Activated naive CD8-positive, alpha-beta T cell (primary cell): Measurements from ENCODE around the gene SERINC5.
A peak's percentile ranks its signal among the peaks of the same experiment; 100 is the strongest.
"Not testable (repeated sequence)": the region's sequence is repeated elsewhere in the genome, so short reads cannot be mapped to it uniquely, and the experiment has no call there.

Source experiments
- H3K27ac Mint-ChIP-seq: one replicate; pipeline ENCODE4 v1.8.0; 2021; ENCODE audit warnings: mixed read lengths
- H3K27me3 Mint-ChIP-seq: one replicate; pipeline ENCODE4 v1.8.0; 2021; ENCODE audit warnings: mixed read lengths
- H3K36me3 Mint-ChIP-seq: one replicate; pipeline ENCODE4 v1.8.0; 2021; ENCODE audit warnings: mixed read lengths
- H3K4me1 Mint-ChIP-seq: one replicate; pipeline ENCODE4 v1.8.0; 2021; ENCODE audit warnings: low read depth, mixed read lengths
- H3K4me3 Mint-ChIP-seq: one replicate; pipeline ENCODE4 v1.8.0; 2021; ENCODE audit warnings: mild to moderate bottlenecking, mixed read lengths
- H3K9me3 Mint-ChIP-seq: one replicate; pipeline ENCODE4 v1.8.0; 2021; ENCODE audit warnings: low read depth, mixed read lengths

Gene SERINC5

GRCh38 chr5:80255811-80256712 is at the start of gene SERINC5:
SERINC5 (minus strand) TSS chr5:80256048; CDS start chr5:80255922, 126 bp downstream.
- H3K9me3 Mint-ChIP-seq = no peaks in the 10 kb centered on the region
- no peaks in the 10 kb centered on the region for H3K36me3 Mint-ChIP-seq
- peaks cover 53% of the 10 kb centered on the region for H3K4me1 Mint-ChIP-seq
- no peaks in the 10 kb centered on the region for H3K27me3 Mint-ChIP-seq
- peak within 1 kb of the TSS; percentile 100 for H3K4me3 Mint-ChIP-seq
- peak within 1 kb of the TSS; percentile 99 for H3K27ac Mint-ChIP-seq

DNA sequence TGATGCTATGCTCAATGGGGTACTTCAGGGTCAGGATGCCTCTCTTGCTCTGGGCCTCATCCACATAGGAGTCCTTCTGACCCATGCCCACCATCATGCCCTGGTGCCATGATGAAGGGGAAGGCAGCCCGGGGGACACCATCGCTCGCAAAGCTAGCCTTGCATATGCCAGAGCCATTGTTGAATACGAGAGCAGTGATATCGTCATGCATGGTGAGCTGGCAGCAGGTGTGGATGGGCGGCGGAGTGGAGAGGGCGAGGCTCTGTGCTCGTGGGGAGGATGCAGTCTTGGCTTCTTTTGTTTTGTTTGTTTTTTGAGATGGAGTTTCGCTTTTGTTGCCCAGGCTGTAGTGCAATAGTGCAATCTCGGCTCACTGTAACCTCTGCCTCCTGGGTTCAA is 46.8 kb upstream of the SERINC5 start:
- Mint-ChIP-seq H3K36me3 (no peaks in the 10 kb centered on the region), H3K4me3 (no peak overlapping the region), H3K4me1 (no peaks in the 10 kb centered on the region), H3K27ac (no peak overlapping the region), H3K9me3 (no peaks in the 10 kb centered on the region), H3K27me3 (no peaks in the 10 kb centered on the region)

DNA sequence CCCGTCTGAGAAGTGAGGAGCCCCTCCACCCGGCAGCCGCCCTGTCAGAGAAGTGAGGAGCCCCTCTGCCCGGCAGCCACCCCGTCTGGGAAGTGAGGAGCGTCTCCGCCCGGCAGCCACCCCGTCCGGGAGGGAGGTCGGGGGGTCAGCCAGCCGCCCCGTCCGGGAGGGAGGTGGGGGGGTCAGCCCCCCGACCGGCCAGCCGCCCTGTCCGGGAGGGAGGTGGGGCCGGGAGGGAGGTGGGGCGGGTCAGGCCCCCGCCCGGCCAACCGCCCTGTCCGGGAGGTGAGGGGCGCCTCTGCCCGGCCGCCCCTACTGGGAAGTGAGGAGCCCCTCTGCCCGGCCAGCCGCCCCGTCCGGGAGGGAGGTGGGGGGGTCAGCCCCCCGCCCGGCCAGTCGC is 45.5 kb upstream of the SERINC5 start:
- not testable (repeated sequence) for H3K36me3 Mint-ChIP-seq, H3K27ac Mint-ChIP-seq, H3K4me3 Mint-ChIP-seq, H3K4me1 Mint-ChIP-seq, H3K27me3 Mint-ChIP-seq, H3K9me3 Mint-ChIP-seq

- not testable (repeated sequence) for H3K36me3 Mint-ChIP-seq, H3K27me3 Mint-ChIP-seq, H3K9me3 Mint-ChIP-seq, H3K4me1 Mint-ChIP-seq, H3K4me3 Mint-ChIP-seq, H3K27ac Mint-ChIP-seq
Observed at GRCh38 chr5:80300796-80301195, 44.9 kb upstream of the SERINC5 start.

GRCh38 chr5:80300125-80300524 is 44.3 kb upstream of the SERINC5 start:
- H3K27ac Mint-ChIP-seq = no peak overlapping the region
- no peaks in the 10 kb centered on the region for H3K9me3 Mint-ChIP-seq
- H3K4me3 Mint-ChIP-seq = no peak overlapping the region
- H3K27me3 Mint-ChIP-seq = no peaks in the 10 kb centered on the region
- H3K4me1 Mint-ChIP-seq = no peaks in the 10 kb centered on the region
- no peaks in the 10 kb centered on the region for H3K36me3 Mint-ChIP-seq

DNA sequence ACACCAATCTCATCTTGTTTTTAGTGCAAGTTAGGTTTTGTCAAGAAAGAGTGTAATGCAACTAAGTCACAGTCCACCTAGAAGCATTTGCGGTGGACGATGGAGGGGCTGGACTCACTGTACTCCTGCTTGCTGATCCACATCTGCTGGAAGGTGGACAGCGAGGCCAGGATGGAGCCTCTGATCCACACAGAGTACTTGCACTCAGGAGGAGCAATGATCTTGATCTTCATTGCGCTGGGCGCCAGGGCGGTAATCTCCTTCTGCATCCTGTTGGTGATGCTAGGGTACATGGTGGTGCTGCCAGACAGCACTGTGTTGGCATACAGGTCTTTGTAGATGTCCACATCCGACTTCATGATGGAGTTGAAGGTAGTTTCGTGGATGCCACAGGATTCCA is 43.8 kb upstream of the SERINC5 start:
- H3K36me3 Mint-ChIP-seq = no peaks in the 10 kb centered on the region
- no peaks in the 10 kb centered on the region for H3K4me1 Mint-ChIP-seq
- H3K4me3 Mint-ChIP-seq = no peak overlapping the region
- no peak overlapping the region for H3K27ac Mint-ChIP-seq
- no peaks in the 10 kb centered on the region for H3K9me3 Mint-ChIP-seq
- no peaks in the 10 kb centered on the region for H3K27me3 Mint-ChIP-seq

GRCh38 chr5:80296121-80296520 is 40.3 kb upstream of the SERINC5 start:
- Mint-ChIP-seq H3K9me3 (no peaks in the 10 kb centered on the region), H3K4me3 (no peak overlapping the region), H3K27me3 (no peaks in the 10 kb centered on the region), H3K4me1 (no peaks in the 10 kb centered on the region), H3K36me3 (no peaks in the 10 kb centered on the region), H3K27ac (no peak overlapping the region)

DNA sequence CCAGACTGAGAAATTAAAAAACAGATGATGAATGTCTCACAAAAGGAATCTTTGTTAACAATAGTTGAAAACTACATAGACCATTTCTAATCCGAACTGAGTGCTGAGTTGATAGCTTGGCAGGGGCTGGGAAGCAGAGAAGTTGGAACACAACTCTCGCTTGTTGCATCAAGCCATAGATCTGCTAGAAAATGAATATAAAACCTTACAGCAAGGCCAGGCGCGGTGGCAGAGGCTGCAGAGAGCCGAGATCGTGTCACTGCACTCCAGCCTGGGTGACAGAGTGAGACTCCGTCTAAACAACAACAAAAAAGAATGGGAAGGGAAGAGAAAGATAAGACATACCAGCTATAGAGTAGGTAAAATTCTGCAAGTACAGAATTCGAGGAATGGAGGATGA is 35.9 kb upstream of the SERINC5 start:
- Mint-ChIP-seq H3K36me3 (no peaks in the 10 kb centered on the region), H3K4me3 (no peak overlapping the region), H3K4me1 (no peaks in the 10 kb centered on the region), H3K27ac (no peak overlapping the region), H3K27me3 (no peaks in the 10 kb centered on the region), H3K9me3 (no peaks in the 10 kb centered on the region)

- Mint-ChIP-seq H3K27ac (no peak overlapping the region), H3K4me1 (peaks cover 10% of the 10 kb centered on the region), H3K4me3 (no peak overlapping the region), H3K27me3 (no peaks in the 10 kb centered on the region), H3K9me3 (no peaks in the 10 kb centered on the region), H3K36me3 (no peaks in the 10 kb centered on the region)
Observed at GRCh38 chr5:80289320-80289719, 33.5 kb upstream of the SERINC5 start.

- no peaks in the 10 kb centered on the region for H3K36me3 Mint-ChIP-seq
- H3K9me3 Mint-ChIP-seq = no peaks in the 10 kb centered on the region
- peaks cover 13% of the 10 kb centered on the region for H3K4me1 Mint-ChIP-seq
- no peak overlapping the region for H3K27ac Mint-ChIP-seq
- no peaks in the 10 kb centered on the region for H3K27me3 Mint-ChIP-seq
- no peak overlapping the region for H3K4me3 Mint-ChIP-seq
Observed at GRCh38 chr5:80288177-80288576, 32.3 kb upstream of the SERINC5 start.

DNA sequence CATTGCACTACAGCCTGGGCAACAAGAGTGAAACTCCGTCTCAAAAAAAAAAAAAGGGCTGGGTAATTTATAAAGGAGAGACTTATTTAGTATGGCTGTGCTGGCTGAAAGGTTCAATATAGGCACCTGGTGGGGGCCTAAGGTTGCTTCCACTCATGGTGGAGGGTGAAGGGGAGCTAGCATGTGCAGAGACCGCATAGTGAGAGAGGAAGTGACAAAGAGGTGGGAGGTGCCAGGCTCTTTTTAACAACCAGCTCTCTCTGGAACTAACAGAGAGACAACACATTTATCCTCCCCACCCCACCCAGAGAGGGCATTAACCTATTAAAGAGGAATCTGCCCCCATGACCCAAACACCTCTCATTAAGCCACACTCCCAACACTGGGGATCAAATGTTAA is 28.9 kb upstream of the SERINC5 start:
- H3K27ac Mint-ChIP-seq = peak overlapping the region; percentile 75
- H3K27me3 Mint-ChIP-seq = no peaks in the 10 kb centered on the region
- H3K4me1 Mint-ChIP-seq = peaks cover 17% of the 10 kb centered on the region
- peak overlapping the region; percentile 62 for H3K4me3 Mint-ChIP-seq
- H3K36me3 Mint-ChIP-seq = no peaks in the 10 kb centered on the region
- no peaks in the 10 kb centered on the region for H3K9me3 Mint-ChIP-seq

GRCh38 chr5:80283360-80283759 is 27.5 kb upstream of the SERINC5 start:
- Mint-ChIP-seq H3K27ac (peak overlapping the region; percentile 35), H3K4me3 (no peak overlapping the region), H3K36me3 (no peaks in the 10 kb centered on the region), H3K27me3 (no peaks in the 10 kb centered on the region), H3K9me3 (no peaks in the 10 kb centered on the region), H3K4me1 (peaks cover 17% of the 10 kb centered on the region)

DNA sequence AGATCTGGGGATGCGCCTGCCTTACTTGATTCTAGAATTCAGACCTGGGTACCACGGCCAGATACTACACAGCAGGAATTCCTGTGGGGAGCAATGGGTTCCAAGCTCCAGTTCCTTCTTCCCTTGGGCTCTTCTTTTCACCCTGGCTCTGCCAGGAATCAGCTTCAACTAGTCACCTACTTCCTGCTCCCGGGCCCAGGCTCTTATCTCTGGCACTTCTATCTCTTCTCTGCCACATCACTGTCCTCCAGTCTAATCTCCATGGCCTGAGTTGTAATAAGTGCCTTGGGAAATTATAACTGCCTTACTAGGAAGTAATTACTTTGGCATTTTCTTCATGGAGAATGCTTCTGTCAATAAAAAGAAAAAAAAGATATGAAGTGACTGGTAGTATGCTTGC is 26.2 kb upstream of the SERINC5 start:
- peak overlapping the region; percentile 1 for H3K27ac Mint-ChIP-seq
- no peaks in the 10 kb centered on the region for H3K36me3 Mint-ChIP-seq
- H3K4me1 Mint-ChIP-seq = peaks cover 17% of the 10 kb centered on the region
- H3K27me3 Mint-ChIP-seq = no peaks in the 10 kb centered on the region
- no peak overlapping the region for H3K4me3 Mint-ChIP-seq
- no peaks in the 10 kb centered on the region for H3K9me3 Mint-ChIP-seq

GRCh38 chr5:80277191-80277590 is 21.3 kb upstream of the SERINC5 start:
- peaks cover 8% of the 10 kb centered on the region for H3K4me1 Mint-ChIP-seq
- H3K27me3 Mint-ChIP-seq = no peaks in the 10 kb centered on the region
- H3K36me3 Mint-ChIP-seq = no peaks in the 10 kb centered on the region
- no peak overlapping the region for H3K4me3 Mint-ChIP-seq
- no peaks in the 10 kb centered on the region for H3K9me3 Mint-ChIP-seq
- H3K27ac Mint-ChIP-seq = no peak overlapping the region

- Mint-ChIP-seq H3K27ac (no peak overlapping the region), H3K36me3 (no peaks in the 10 kb centered on the region), H3K4me3 (no peak overlapping the region), H3K27me3 (no peaks in the 10 kb centered on the region), H3K9me3 (no peaks in the 10 kb centered on the region), H3K4me1 (peaks cover 14% of the 10 kb centered on the region)
Observed at GRCh38 chr5:80276186-80276585, 20.3 kb upstream of the SERINC5 start.

DNA sequence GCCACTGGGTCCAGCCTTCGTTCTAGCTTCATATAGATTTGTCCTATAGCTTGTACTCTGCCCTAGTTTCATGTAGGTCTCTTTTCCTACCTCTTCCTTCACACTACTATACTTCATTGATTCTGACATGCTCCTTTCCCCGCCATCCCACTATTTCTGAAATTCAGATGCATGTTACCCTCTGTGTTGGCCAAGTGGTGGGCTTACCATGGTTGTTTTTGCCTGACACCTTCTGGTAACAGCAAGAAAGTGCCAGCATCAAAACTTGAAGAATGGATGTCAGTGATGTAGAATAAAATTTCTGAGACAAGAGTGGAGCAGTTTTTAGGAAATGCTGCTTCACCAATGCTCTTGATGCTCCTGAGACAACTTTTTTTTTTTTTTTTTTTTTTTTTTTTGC is 19.5 kb upstream of the SERINC5 start:
- H3K4me3 Mint-ChIP-seq = no peak overlapping the region

More for the DNA sequence above, 19.5 kb upstream of the SERINC5 start:
- peak overlapping the region; percentile 9 for H3K27ac Mint-ChIP-seq
- H3K36me3 Mint-ChIP-seq = no peaks in the 10 kb centered on the region
- peaks cover 22% of the 10 kb centered on the region for H3K4me1 Mint-ChIP-seq
- H3K27me3 Mint-ChIP-seq = no peaks in the 10 kb centered on the region
- H3K9me3 Mint-ChIP-seq = no peaks in the 10 kb centered on the region
